Activated naive CD8-positive, alpha-beta T cell treated with anti-CD3 and anti-CD28 coated beads, Interleukin-2, amount 50 U/mL, for 24 hours (primary cell): ENCODE measurements around the gene USP24.

ENCODE experiments used
- ATAC-seq: fragments of 150-1000 bp; cut with Tn5 transposase; one replicate; pipeline ENCODE4 v1.10.0; 2021
- DNase-seq: peaks from one replicate; pipeline ENCODE4 v3.0.0; 2021
- H3K27ac Mint-ChIP-seq: one replicate; pipeline ENCODE4 v1.8.0; 2021; ENCODE audit warnings: mild to moderate bottlenecking, mixed read lengths
- H3K27me3 Mint-ChIP-seq: one replicate; pipeline ENCODE4 v1.8.0; 2021; ENCODE audit warnings: mixed read lengths
- H3K36me3 Mint-ChIP-seq: one replicate; pipeline ENCODE4 v1.8.0; 2021; ENCODE audit warnings: low read depth, mixed read lengths
- H3K4me1 Mint-ChIP-seq: one replicate; pipeline ENCODE4 v1.8.0; 2021; ENCODE audit warnings: mixed read lengths
- H3K4me3 Mint-ChIP-seq: one replicate; pipeline ENCODE4 v1.8.0; 2021; ENCODE audit warnings: mild to moderate bottlenecking, moderate library complexity, mixed read lengths
- H3K9me3 Mint-ChIP-seq: one replicate; pipeline ENCODE4 v1.8.0; 2021; ENCODE audit warnings: mixed read lengths

The USP24 gene

DNA sequence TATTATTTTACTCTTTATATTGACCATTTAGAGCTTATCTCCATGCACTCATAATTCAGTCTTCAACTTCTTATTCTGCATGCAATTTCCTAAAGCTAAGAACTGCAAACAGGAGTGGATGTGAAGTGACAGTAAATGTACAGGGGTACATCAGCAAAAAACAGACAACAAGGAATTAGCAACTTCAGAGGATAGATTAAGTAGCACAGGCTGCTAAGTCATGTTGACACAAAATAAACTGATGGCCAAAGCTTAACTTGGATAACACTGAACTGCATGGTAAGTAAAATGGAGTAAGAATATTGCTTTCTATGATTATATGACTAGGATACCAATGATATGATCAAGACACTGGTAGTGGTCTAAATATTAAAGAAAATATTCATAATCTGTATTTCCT, 66.5 kb downstream of the USP24 start:
- Mint-ChIP-seq H3K4me1 (peaks cover 28% of the 10 kb centered on the region), H3K4me3 (no peak overlapping the region), H3K27me3 (no peaks in the 10 kb centered on the region), H3K27ac (no peak overlapping the region), H3K9me3 (no peaks in the 10 kb centered on the region), H3K36me3 (peaks cover 41% of the 10 kb centered on the region)
- ATAC-seq, result no peak
- DNase-seq, result no peak

- H3K27ac Mint-ChIP-seq, result no peak overlapping the region
Observed at GRCh38 chr1:55147524-55147923, 67.6 kb downstream of the USP24 start.

GRCh38 chr1:55146781-55147180, 68.4 kb downstream of the USP24 start:
- no peak overlapping the region for H3K27ac Mint-ChIP-seq

More at GRCh38 chr1:55147524-55147923, 67.6 kb downstream of the USP24 start:
- H3K36me3 Mint-ChIP-seq, result peaks cover 36% of the 10 kb centered on the region
- DNase-seq (no peak), ATAC-seq (no peak)
- H3K9me3 Mint-ChIP-seq, result no peaks in the 10 kb centered on the region
- peaks cover 20% of the 10 kb centered on the region for H3K4me1 Mint-ChIP-seq
- no peak overlapping the region for H3K4me3 Mint-ChIP-seq
- H3K27me3 Mint-ChIP-seq, result no peaks in the 10 kb centered on the region

GRCh38 chr1:55144886-55145285, 70.3 kb downstream of the USP24 start:
- peaks cover 36% of the 10 kb centered on the region for H3K36me3 Mint-ChIP-seq
- no peak overlapping the region for H3K4me3 Mint-ChIP-seq
- H3K27ac Mint-ChIP-seq, result no peak overlapping the region
- ATAC-seq, result no peak
- H3K4me1 Mint-ChIP-seq, result peaks cover 12% of the 10 kb centered on the region
- no peaks in the 10 kb centered on the region for H3K27me3 Mint-ChIP-seq
- H3K9me3 Mint-ChIP-seq, result no peaks in the 10 kb centered on the region
- DNase-seq, result no peak

More at GRCh38 chr1:55146781-55147180, 68.4 kb downstream of the USP24 start:
- no peak for DNase-seq
- Mint-ChIP-seq H3K27me3 (no peaks in the 10 kb centered on the region), H3K4me3 (no peak overlapping the region), H3K9me3 (no peaks in the 10 kb centered on the region), H3K4me1 (peaks cover 12% of the 10 kb centered on the region), H3K36me3 (peaks cover 40% of the 10 kb centered on the region)
- no peak for ATAC-seq

DNA sequence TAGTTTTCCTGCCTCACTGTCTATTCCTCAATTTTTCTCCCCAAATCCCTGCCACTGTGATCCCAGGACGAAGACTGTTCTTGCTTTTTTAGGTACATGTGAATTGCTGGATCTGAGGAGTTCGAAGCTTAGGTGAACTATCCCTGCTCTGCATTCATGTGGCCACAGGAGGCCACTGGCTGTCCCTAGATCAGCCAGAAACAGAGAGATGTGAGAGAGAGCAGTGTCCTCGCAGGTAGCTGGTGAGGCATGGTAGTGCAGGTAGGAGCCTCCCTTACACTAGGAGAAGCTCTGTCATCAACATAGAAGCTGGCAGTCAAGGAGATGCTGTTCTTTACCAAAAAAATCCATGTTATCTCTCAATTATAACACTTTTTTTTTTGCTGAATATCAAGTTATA, 71.5 kb downstream of the USP24 start:
- Mint-ChIP-seq H3K27ac (peak overlapping the region; percentile 15), H3K4me1 (peaks cover 17% of the 10 kb centered on the region), H3K9me3 (no peaks in the 10 kb centered on the region), H3K36me3 (peaks cover 42% of the 10 kb centered on the region), H3K27me3 (no peaks in the 10 kb centered on the region), H3K4me3 (no peak overlapping the region)
- ATAC-seq (peak; percentile 66), DNase-seq (no peak)

- Mint-ChIP-seq H3K36me3 (peaks cover 36% of the 10 kb centered on the region), H3K4me1 (peaks cover 17% of the 10 kb centered on the region), H3K4me3 (no peak overlapping the region), H3K27me3 (no peaks in the 10 kb centered on the region), H3K9me3 (no peaks in the 10 kb centered on the region), H3K27ac (peak overlapping the region; percentile 67)
- ATAC-seq (no peak), DNase-seq (no peak)
Observed at GRCh38 chr1:55141295-55141893, 73.8 kb downstream of the USP24 start.

- Mint-ChIP-seq H3K27ac (peak overlapping the region; percentile 67), H3K36me3 (peaks cover 28% of the 10 kb centered on the region), H3K4me3 (no peak overlapping the region), H3K4me1 (peaks cover 17% of the 10 kb centered on the region), H3K9me3 (no peaks in the 10 kb centered on the region), H3K27me3 (no peaks in the 10 kb centered on the region)
- DNase-seq (peak; percentile 64), ATAC-seq (peak; percentile 98)
Observed at GRCh38 chr1:55140546-55140983, 74.6 kb downstream of the USP24 start.

DNA sequence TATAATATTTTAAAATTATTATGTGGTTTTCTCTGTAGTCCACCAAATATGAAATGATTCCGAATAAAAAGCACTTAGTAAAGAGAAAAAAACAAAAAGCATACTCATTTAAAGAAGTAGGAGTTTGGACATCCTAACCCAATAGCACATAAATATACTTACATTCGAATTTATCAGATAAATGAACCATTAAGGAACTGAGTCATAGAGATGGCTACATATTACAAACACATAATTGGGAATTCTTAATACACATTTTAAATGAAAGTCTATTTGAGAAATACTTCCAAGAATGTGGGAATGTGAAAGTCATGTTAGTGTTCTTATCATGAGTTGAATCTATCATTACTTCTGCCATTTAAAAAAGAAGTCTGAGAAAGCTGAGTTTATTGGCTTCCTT, 75.0 kb downstream of the USP24 start:
- H3K4me1 Mint-ChIP-seq, result peaks cover 17% of the 10 kb centered on the region
- H3K4me3 Mint-ChIP-seq, result no peak overlapping the region
- ATAC-seq, result no peak
- no peaks in the 10 kb centered on the region for H3K27me3 Mint-ChIP-seq
- H3K9me3 Mint-ChIP-seq, result no peaks in the 10 kb centered on the region
- no peak for DNase-seq
- peaks cover 28% of the 10 kb centered on the region for H3K36me3 Mint-ChIP-seq
- no peak overlapping the region for H3K27ac Mint-ChIP-seq

DNA sequence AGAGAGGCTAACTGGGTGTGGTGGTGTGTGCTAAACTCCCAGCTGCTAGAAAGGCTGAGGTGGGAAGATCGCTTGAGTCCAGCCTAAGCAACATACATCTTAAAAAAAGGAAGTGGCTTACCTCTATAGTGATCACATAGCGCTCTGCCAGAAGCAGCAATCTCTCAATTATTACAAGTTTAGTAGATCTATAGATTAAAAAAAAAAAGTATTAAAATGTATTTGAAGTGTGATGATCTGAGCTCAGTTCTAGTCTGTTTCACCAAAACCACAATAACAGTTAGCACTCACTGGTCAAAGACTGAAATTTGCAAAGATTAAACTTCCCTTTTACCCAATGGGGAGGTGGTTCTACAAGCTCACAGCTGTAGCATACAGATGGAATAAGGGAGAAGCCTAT, 76.3 kb downstream of the USP24 start:
- Mint-ChIP-seq H3K27me3 (no peaks in the 10 kb centered on the region), H3K4me3 (no peak overlapping the region), H3K27ac (no peak overlapping the region), H3K36me3 (peaks cover 30% of the 10 kb centered on the region), H3K9me3 (no peaks in the 10 kb centered on the region), H3K4me1 (peaks cover 17% of the 10 kb centered on the region)
- DNase-seq, result no peak
- ATAC-seq, result no peak

- Mint-ChIP-seq H3K4me3 (no peak overlapping the region), H3K9me3 (no peaks in the 10 kb centered on the region), H3K27me3 (no peaks in the 10 kb centered on the region), H3K36me3 (peaks cover 53% of the 10 kb centered on the region), H3K4me1 (peaks cover 16% of the 10 kb centered on the region), H3K27ac (no peak overlapping the region)
- ATAC-seq, result no peak
- no peak for DNase-seq
Observed at GRCh38 chr1:55134152-55134808, 80.9 kb downstream of the USP24 start.

DNA sequence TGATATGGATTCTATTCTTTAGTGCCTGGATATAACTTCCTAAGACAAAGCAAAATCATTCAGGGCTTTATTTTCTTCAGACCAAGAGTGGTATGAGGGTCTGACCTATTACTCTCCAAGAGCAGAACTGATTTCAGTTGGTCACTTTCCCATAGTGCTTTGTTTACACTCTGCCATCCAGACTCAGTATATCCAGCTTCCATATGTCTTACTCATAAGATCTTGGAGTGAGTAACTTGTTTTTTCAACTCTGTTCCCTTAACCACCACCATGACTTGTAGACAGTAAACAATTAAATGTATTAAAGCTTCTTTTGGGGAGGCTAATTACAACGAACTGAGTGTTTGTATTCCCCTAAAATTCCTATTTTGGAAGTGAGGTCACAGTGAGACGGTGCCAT, 83.4 kb downstream of the USP24 start:
- Mint-ChIP-seq H3K36me3 (peaks cover 65% of the 10 kb centered on the region), H3K27me3 (no peaks in the 10 kb centered on the region), H3K4me3 (no peak overlapping the region), H3K9me3 (peaks cover 3% of the 10 kb centered on the region), H3K27ac (no peak overlapping the region), H3K4me1 (peaks cover 33% of the 10 kb centered on the region)
- DNase-seq, result no peak
- no peak for ATAC-seq

DNA sequence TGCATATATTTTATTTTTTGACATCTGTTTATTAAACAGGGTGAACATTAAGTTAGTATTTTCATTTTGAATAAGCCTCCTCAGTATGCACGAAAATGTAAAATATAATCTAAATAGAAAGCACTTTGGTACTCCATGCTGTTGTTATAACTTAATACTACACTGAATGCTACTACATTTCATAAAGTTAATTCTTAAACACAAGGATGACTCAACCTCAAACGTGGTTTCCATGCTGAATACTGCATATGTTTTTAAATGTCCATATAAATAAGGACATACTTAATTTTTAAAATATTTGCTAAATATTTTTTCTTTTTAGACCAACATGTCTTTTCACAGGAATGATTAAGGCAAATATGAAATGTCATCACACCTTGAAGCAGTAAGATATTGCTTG, 83.9 kb downstream of the USP24 start:
- Mint-ChIP-seq H3K9me3 (peaks cover 3% of the 10 kb centered on the region), H3K36me3 (peaks cover 70% of the 10 kb centered on the region), H3K4me3 (no peak overlapping the region), H3K27me3 (no peaks in the 10 kb centered on the region), H3K27ac (no peak overlapping the region), H3K4me1 (peaks cover 38% of the 10 kb centered on the region)
- ATAC-seq (no peak), DNase-seq (no peak)

GRCh38 chr1:55129194-55129728, 85.9 kb downstream of the USP24 start:
- ATAC-seq (no peak), DNase-seq (no peak)
- H3K27me3 Mint-ChIP-seq, result no peaks in the 10 kb centered on the region
- peaks cover 3% of the 10 kb centered on the region for H3K9me3 Mint-ChIP-seq
- H3K27ac Mint-ChIP-seq, result peak overlapping the region; percentile 92
- H3K4me3 Mint-ChIP-seq, result no peak overlapping the region
- H3K4me1 Mint-ChIP-seq, result peaks cover 45% of the 10 kb centered on the region
- peaks cover 77% of the 10 kb centered on the region for H3K36me3 Mint-ChIP-seq

GRCh38 chr1:55128418-55128995, 86.7 kb downstream of the USP24 start:
- Mint-ChIP-seq H3K36me3 (peaks cover 74% of the 10 kb centered on the region), H3K4me1 (peaks cover 45% of the 10 kb centered on the region), H3K27ac (peak overlapping the region; percentile 92), H3K4me3 (peak overlapping the region; percentile 32), H3K9me3 (peaks cover 3% of the 10 kb centered on the region), H3K27me3 (no peaks in the 10 kb centered on the region)
- DNase-seq (no peak), ATAC-seq (peak; percentile 12)

DNA sequence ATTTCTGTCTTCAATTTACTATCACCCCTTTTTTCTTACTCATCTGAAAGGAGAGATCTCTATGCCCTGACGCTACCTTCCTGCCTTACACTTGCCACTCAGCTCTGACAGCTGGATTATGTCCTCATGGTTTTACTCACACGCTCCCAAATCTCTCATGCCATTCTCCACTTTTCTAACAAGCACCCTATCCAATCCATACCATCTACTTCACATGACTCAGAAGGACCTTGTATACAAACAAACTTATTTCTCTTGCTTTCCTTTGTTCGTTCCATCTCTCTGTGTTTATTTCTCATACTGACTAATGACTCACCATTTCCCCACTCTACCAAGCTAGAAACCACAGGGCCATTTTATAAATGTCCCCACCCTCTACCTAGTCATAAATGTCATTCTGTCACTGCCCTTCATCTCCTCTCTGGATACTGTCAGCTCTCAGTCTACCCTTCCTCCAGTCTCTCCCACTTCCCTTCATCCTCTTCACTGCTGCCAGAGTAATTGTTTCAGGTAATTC, 87.3 kb downstream of the USP24 start:
- Mint-ChIP-seq H3K4me3 (peak overlapping the region; percentile 32), H3K9me3 (peaks cover 3% of the 10 kb centered on the region), H3K27ac (peak overlapping the region; percentile 92), H3K4me1 (peaks cover 45% of the 10 kb centered on the region), H3K36me3 (peaks cover 76% of the 10 kb centered on the region), H3K27me3 (no peaks in the 10 kb centered on the region)
- DNase-seq (no peak), ATAC-seq (peak; percentile 96)
